Cortex of kidney (tissue), 1 donor: Measurements from ENCODE around the gene PDE4B.

Source experiments
- DNase-seq: peaks from one replicate; lab custom pipeline; 2025; lab: John Stamatoyannopoulos, UW

PDE4B gene

GRCh38 chr1:66422804-66423203 lies 630.1 kb downstream of the PDE4B start:
- DNase-seq, result no peak
